ENCODE measurements around the gene RAP2B. TPM values are rescaled to one million over a fixed set of nuclear protein-coding genes. Genes with fewer than 3 reads are reported as not detected.

The RAP2B gene
- total and polyA plus RNA-seq, 2 donors (not counting 1 experiment from before 2014, with no cell fraction given): 2.8 to 16.9 TPM

DNA sequence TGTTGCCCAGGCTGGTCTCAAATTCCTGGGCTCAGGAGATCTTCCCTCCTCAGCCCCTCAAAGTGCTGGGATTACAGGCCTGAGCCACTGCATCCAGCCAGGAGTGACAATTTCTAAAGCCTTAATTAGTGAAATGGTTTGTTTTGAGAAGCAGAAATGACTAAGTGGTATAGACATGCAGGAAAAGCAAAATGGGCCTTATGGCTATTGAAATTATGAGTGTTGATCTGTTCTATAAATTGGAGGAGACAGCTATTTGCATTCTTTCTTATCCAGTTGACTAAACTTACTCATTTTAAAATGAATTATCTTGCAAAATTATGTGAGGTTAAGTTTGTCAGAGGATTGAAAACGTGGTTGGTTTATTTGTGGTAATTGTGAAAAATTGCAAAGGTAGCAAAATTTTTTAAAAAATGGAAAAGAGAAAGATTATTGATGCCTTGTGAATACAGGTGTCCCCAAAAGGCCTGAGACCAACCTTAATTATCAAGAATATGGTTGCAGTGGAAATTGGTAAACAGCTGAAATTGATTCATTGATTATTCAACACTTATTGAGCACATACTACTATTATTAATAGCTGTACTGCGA, 7.9 kb downstream of the RAP2B start:
- ATAC-seq (ENCODE audit: low read depth): no peak
- H4K20me1 ChIP-seq (ENCODE audit: control insufficient read depth, insufficient read depth, low read length, poor library complexity, severe bottlenecking): no peaks in the 10 kb centered on the region
- H3K4me3 ChIP-seq (ENCODE audit: control extremely low read depth in 1 of 5, extremely low read depth in 1 of 5, insufficient read depth in 1 of 5, low read depth in 2 of 5, low read length in 4 of 5): no peak overlapping the region
- peaks cover 13 to 18% of the 10 kb centered on the region in 2 donors for H3K4me1 ChIP-seq (ENCODE audit: control insufficient read depth in 2 of 2, insufficient read depth in 2 of 2, low read length in 2 of 2)
- peaks cover 2% of the 10 kb centered on the region for H3K79me2 ChIP-seq (ENCODE audit: control insufficient read depth, insufficient read depth, low read length)
- whole genome bisulfite sequencing (ENCODE audit: insufficient coverage): no CpG with 5 or more reads among the region's 2 CpGs
- no peak for DNase-seq
- Mint-ChIP-seq H3K4me3 (no peak overlapping the region), H3K27ac (no peak overlapping the region), H3K9me3 (ENCODE audit: insufficient read depth) (no peaks in the 10 kb centered on the region), H3K4me1 (peaks cover 25% of the 10 kb centered on the region), H3K27me3 (no peaks in the 10 kb centered on the region)
- TF ChIP-seq, protein P1, sequence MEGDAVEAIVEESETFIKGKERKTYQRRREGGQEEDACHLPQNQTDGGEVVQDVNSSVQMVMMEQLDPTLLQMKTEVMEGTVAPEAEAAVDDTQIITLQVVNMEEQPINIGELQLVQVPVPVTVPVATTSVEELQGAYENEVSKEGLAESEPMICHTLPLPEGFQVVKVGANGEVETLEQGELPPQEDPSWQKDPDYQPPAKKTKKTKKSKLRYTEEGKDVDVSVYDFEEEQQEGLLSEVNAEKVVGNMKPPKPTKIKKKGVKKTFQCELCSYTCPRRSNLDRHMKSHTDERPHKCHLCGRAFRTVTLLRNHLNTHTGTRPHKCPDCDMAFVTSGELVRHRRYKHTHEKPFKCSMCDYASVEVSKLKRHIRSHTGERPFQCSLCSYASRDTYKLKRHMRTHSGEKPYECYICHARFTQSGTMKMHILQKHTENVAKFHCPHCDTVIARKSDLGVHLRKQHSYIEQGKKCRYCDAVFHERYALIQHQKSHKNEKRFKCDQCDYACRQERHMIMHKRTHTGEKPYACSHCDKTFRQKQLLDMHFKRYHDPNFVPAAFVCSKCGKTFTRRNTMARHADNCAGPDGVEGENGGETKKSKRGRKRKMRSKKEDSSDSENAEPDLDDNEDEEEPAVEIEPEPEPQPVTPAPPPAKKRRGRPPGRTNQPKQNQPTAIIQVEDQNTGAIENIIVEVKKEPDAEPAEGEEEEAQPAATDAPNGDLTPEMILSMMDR (IDR thresholded peaks at IDR 0.05): no peak
- no peak for TF ChIP-seq EZH2 (IDR thresholded peaks at IDR 0.05; ENCODE audit: borderline replicate concordance, insufficient read depth, low read depth, low read length, poor library complexity, severe bottlenecking)
- H2AFZ ChIP-seq (ENCODE audit: insufficient read depth, low read depth, low read length, poor library complexity, severe bottlenecking): no peak overlapping the region
- H3K4me2 ChIP-seq (replicated peaks; ENCODE audit: low read depth, low read length, poor library complexity, severe bottlenecking): no peak overlapping the region
- H3K9me3 ChIP-seq (ENCODE audit: control extremely low read depth in 1 of 3, control insufficient read depth in 2 of 3, insufficient read depth in 1 of 3, low read length in 2 of 3): no peaks in the 10 kb centered on the region
- intact Hi-C loops (cut with micrococcal nuclease): loop anchor here (5.0 to 10.0 kb wide), 2 partner anchors 597 to 1085 kb away; no protein-coding TSS in a partner anchor
- no peaks in the 10 kb centered on the region for H3K27me3 ChIP-seq (replicated peaks in 1 of 4; ENCODE audit: control extremely low read depth in 1 of 4, control insufficient read depth in 3 of 4, insufficient read depth in 4 of 4, low read length in 3 of 4)
- H3K9ac ChIP-seq (ENCODE audit: low read length): no peak overlapping the region
- POLR2A ChIA-PET: no interaction called here
- no peak overlapping the region for H3K27ac ChIP-seq (ENCODE audit: low read length in 2 of 2)
- CTCF ChIA-PET: no interaction called here
- H3K36me3 ChIP-seq (replicated peaks in 1 of 2; ENCODE audit: control extremely low read depth in 1 of 2, control insufficient read depth in 1 of 2, extremely low read depth in 1 of 2, insufficient read depth in 2 of 2, low read length in 1 of 2): no peaks in the 10 kb centered on the region

DNA sequence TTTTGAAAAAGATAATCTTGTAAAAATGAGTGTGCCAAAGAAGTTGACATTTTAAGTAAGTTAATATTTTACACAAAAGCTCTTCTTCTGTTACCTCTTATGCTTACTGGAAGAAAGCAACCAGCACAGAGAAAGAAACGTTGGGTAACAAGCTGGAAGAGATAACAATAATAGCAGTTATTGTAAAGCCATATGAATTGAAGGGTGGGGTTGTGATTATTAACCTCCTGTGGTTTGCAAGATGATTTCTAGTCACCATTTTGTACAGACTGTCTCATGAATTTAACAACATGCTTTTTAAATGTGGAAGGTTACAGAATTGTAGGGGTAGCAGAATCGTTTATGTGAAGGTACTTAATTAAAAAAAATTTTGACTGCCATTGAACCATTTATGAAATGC, 9.2 kb downstream of the RAP2B start:
- Histone ChIP-seq H3K4me1 (ENCODE audit: control insufficient read depth in 2 of 2, insufficient read depth in 2 of 2, low read length in 2 of 2) (peaks cover 2 to 5% of the 10 kb centered on the region in 2 donors), H3K9me3 (ENCODE audit: control extremely low read depth in 1 of 3, control insufficient read depth in 2 of 3, insufficient read depth in 1 of 3, low read length in 2 of 3) (no peaks in the 10 kb centered on the region), H3K27ac (ENCODE audit: low read length in 2 of 2) (no peak overlapping the region), H3K4me3 (ENCODE audit: control extremely low read depth in 1 of 5, extremely low read depth in 1 of 5, insufficient read depth in 1 of 5, low read depth in 2 of 5, low read length in 4 of 5) (no peak overlapping the region), H3K4me2 (replicated peaks; ENCODE audit: low read depth, low read length, poor library complexity, severe bottlenecking) (no peak overlapping the region), H3K36me3 (replicated peaks in 1 of 2; ENCODE audit: control extremely low read depth in 1 of 2, control insufficient read depth in 1 of 2, extremely low read depth in 1 of 2, insufficient read depth in 2 of 2, low read length in 1 of 2) (no peaks in the 10 kb centered on the region), H3K27me3 (replicated peaks in 1 of 4; ENCODE audit: control extremely low read depth in 1 of 4, control insufficient read depth in 3 of 4, insufficient read depth in 4 of 4, low read length in 3 of 4) (no peaks in the 10 kb centered on the region), H4K20me1 (ENCODE audit: control insufficient read depth, insufficient read depth, low read length, poor library complexity, severe bottlenecking) (no peaks in the 10 kb centered on the region), H2AFZ (ENCODE audit: insufficient read depth, low read depth, low read length, poor library complexity, severe bottlenecking) (no peak overlapping the region), H3K9ac (ENCODE audit: low read length) (no peak overlapping the region), H3K79me2 (ENCODE audit: control insufficient read depth, insufficient read depth, low read length) (no peaks in the 10 kb centered on the region)
- no peaks in the 10 kb centered on the region for H3K9me3 Mint-ChIP-seq (ENCODE audit: insufficient read depth)
- no CpG with 5 or more reads among the region's 2 CpGs for WGBS (ENCODE audit: insufficient coverage)
- ChIA-PET POLR2A (no interaction called here), CTCF (interaction anchor here (0.6 to 1.3 kb wide), 2 partner anchors 15 to 119 kb away, joined by 4 read pairs; no protein-coding TSS in a partner anchor)
- ATAC-seq (ENCODE audit: low read depth): no peak
- DNase-seq: no peak
- H3K4me1 Mint-ChIP-seq: peaks cover 11% of the 10 kb centered on the region
- TF ChIP-seq, protein P1 (IDR thresholded peaks at IDR 0.05): no peak
- H3K27me3 Mint-ChIP-seq: no peaks in the 10 kb centered on the region
- no peak overlapping the region for H3K27ac Mint-ChIP-seq
- intact Hi-C loops (cut with micrococcal nuclease): no loop called here
- H3K4me3 Mint-ChIP-seq: no peak overlapping the region

Measured in B cell (primary cell).